CD4-positive, CD25-positive, alpha-beta regulatory T cell (primary cell): ENCODE results near the gene CAPN10. TPM values are rescaled to one million over a fixed set of nuclear protein-coding genes. Genes with fewer than 3 reads are reported as not detected.

Experiments used
- ATAC-seq, 2 donors: fragments of 150-1000 bp; cut with Tn5 transposase; one replicate each; pipeline ENCODE4 v1.10.0; 2021; ENCODE audit warnings: low read depth in 2 of 2, moderate number of reproducible peaks in 2 of 2, moderate library complexity in 1 of 2
- DNase-seq, 3 donors: peaks; one replicate each; pipeline versions ENCODE4 v3.0.0 to v3.0.0-alpha.2; 2012 to 2022; ENCODE audit warnings: mixed read lengths in 1 of 3
- H3K27ac ChIP-seq: one replicate; pipeline ENCODE4 v1.7.0; 2013; ENCODE audit warnings: mild to moderate bottlenecking, low read length; ENCODE audit not compliant: insufficient read depth, poor library complexity, severe bottlenecking
- H3K27me3 ChIP-seq: one replicate; pipeline ENCODE4 v1.7.0; 2013; ENCODE audit warnings: low read length; ENCODE audit not compliant: control insufficient read depth, insufficient read depth
- H3K36me3 ChIP-seq: one replicate; pipeline ENCODE4 v1.7.0; 2013; ENCODE audit warnings: mild to moderate bottlenecking, low read length, moderate library complexity; ENCODE audit not compliant: control insufficient read depth, insufficient read depth
- H3K4me1 ChIP-seq: 2 replicates; pipeline ENCODE4 v1.7.0; 2013; ENCODE audit warnings: mild to moderate bottlenecking, low read length; ENCODE audit not compliant: insufficient read depth, control insufficient read depth, poor library complexity, severe bottlenecking
- H3K4me3 ChIP-seq: one replicate; pipeline ENCODE4 v1.7.0; 2013; ENCODE audit warnings: low read depth, mild to moderate bottlenecking, low read length, moderate library complexity
- H3K9me3 ChIP-seq, 2 experiments: 1 replicate in 1 of 2; 2 replicates in 1 of 2; pipeline ENCODE4 v1.7.0; 2013; ENCODE audit warnings: low read length in 2 of 2, mild to moderate bottlenecking in 1 of 2, moderate library complexity in 1 of 2; ENCODE audit not compliant: control insufficient read depth in 2 of 2
- H3K27ac Mint-ChIP-seq, 3 donors: one replicate each; pipeline ENCODE4 v1.8.0; 2020 to 2022; ENCODE audit warnings: mild to moderate bottlenecking in 3 of 3, mixed read lengths in 3 of 3, moderate library complexity in 2 of 3
- H3K27me3 Mint-ChIP-seq: one replicate; pipeline ENCODE4 v1.8.0; 2022; ENCODE audit warnings: mild to moderate bottlenecking, mixed read lengths
- H3K36me3 Mint-ChIP-seq: one replicate; pipeline ENCODE4 v1.8.0; 2020; ENCODE audit warnings: mixed read lengths
- H3K4me1 Mint-ChIP-seq, 4 donors: one replicate each; pipeline ENCODE4 v1.8.0; 2020 to 2022; ENCODE audit warnings: mixed read lengths in 4 of 4, mild to moderate bottlenecking in 1 of 4
- H3K4me3 Mint-ChIP-seq, 4 donors: one replicate each; pipeline ENCODE4 v1.8.0; 2020 to 2022; ENCODE audit warnings: mild to moderate bottlenecking in 4 of 4, mixed read lengths in 4 of 4, moderate library complexity in 3 of 4
- H3K9me3 Mint-ChIP-seq, 7 donors: one replicate each; pipeline ENCODE4 v1.8.0; 2020 to 2022; ENCODE audit warnings: mixed read lengths in 7 of 7, mild to moderate bottlenecking in 3 of 7, moderate library complexity in 2 of 7
- polyA plus RNA-seq, 4 donors: library from polyadenylated mRNA; unstranded; fragments of 300-500 nt; fragmentation: Illumina TruSeq; gene quantifications; one replicate each; pipeline ENCODE4 v1.2.3, GENCODE V29; 2021
- total RNA-seq: library from RNA; stranded (reverse); gene quantifications from one replicate; pipeline ENCODE4 v1.2.3, GENCODE V29; 2022

CAPN10 gene
- total and polyA plus RNA-seq, 5 donors from 2014 or later: 6.8 to 64.6 (median 7.8) TPM

- Histone ChIP-seq H3K27me3 (no peaks in the 10 kb centered on the region), H3K36me3 (no peaks in the 10 kb centered on the region), H3K4me3 (no peak overlapping the region), H3K27ac (no peak overlapping the region), H3K4me1 (no peaks in the 10 kb centered on the region), H3K9me3 (no peaks in the 10 kb centered on the region)
- peaks cover 0 to 2% (median 0%) of the 10 kb centered on the region in 4 donors for H3K4me1 Mint-ChIP-seq
- no peak overlapping the region for H3K4me3 Mint-ChIP-seq
- no peak overlapping the region for H3K27ac Mint-ChIP-seq
- peaks cover 20% of the 10 kb centered on the region for H3K27me3 Mint-ChIP-seq
- H3K36me3 Mint-ChIP-seq: no peaks in the 10 kb centered on the region
- DNase-seq: peak in 1 of 3 donors; percentile 30
- peaks cover 0 to 1% (median 0%) of the 10 kb centered on the region in 7 donors for H3K9me3 Mint-ChIP-seq
- ATAC-seq: no peak
Observed at GRCh38 chr2:240646176-240646899, 59.8 kb downstream of the CAPN10 start.

GRCh38 chr2:240646900-240647502 is 60.5 kb downstream of the CAPN10 start:
- H3K4me3 Mint-ChIP-seq: no peak overlapping the region

GRCh38 chr2:240647503-240648154 is 61.1 kb downstream of the CAPN10 start:
- H3K27me3 ChIP-seq: peaks cover 3% of the 10 kb centered on the region
- no peak overlapping the region for H3K27ac ChIP-seq
- Mint-ChIP-seq H3K27ac (no peak overlapping the region), H3K4me1 (peaks cover 0 to 2% (median 0%) of the 10 kb centered on the region in 4 donors), H3K9me3 (peaks cover 0 to 1% (median 0%) of the 10 kb centered on the region in 7 donors), H3K27me3 (peaks cover 26% of the 10 kb centered on the region), H3K36me3 (no peaks in the 10 kb centered on the region), H3K4me3 (no peak overlapping the region)
- no peaks in the 10 kb centered on the region for H3K9me3 ChIP-seq
- H3K36me3 ChIP-seq: no peaks in the 10 kb centered on the region
- no peak for ATAC-seq
- no peak for DNase-seq
- no peaks in the 10 kb centered on the region for H3K4me1 ChIP-seq
- no peak overlapping the region for H3K4me3 ChIP-seq

More at GRCh38 chr2:240646900-240647502, 60.5 kb downstream of the CAPN10 start:
- peaks cover 0 to 2% (median 0%) of the 10 kb centered on the region in 4 donors for H3K4me1 Mint-ChIP-seq
- no peak overlapping the region for H3K27ac ChIP-seq
- no peaks in the 10 kb centered on the region for H3K36me3 Mint-ChIP-seq
- no peak for DNase-seq
- H3K27me3 Mint-ChIP-seq: peaks cover 24% of the 10 kb centered on the region
- H3K27ac Mint-ChIP-seq: no peak overlapping the region
- H3K4me1 ChIP-seq: no peaks in the 10 kb centered on the region
- H3K9me3 ChIP-seq: no peaks in the 10 kb centered on the region
- ATAC-seq: no peak
- no peak overlapping the region for H3K4me3 ChIP-seq
- peaks cover 3% of the 10 kb centered on the region for H3K27me3 ChIP-seq
- H3K36me3 ChIP-seq: no peaks in the 10 kb centered on the region
- peaks cover 0 to 1% (median 0%) of the 10 kb centered on the region in 7 donors for H3K9me3 Mint-ChIP-seq

- H3K4me3 Mint-ChIP-seq: no peak overlapping the region
- ATAC-seq (no peak), DNase-seq (no peak)
- Histone ChIP-seq H3K27ac (no peak overlapping the region), H3K4me3 (no peak overlapping the region), H3K27me3 (peaks cover 3% of the 10 kb centered on the region), H3K9me3 (no peaks in the 10 kb centered on the region), H3K4me1 (no peaks in the 10 kb centered on the region), H3K36me3 (no peaks in the 10 kb centered on the region)
- H3K4me1 Mint-ChIP-seq: peaks cover 0 to 2% (median 0%) of the 10 kb centered on the region in 4 donors
- peaks cover 0 to 1% (median 0%) of the 10 kb centered on the region in 7 donors for H3K9me3 Mint-ChIP-seq
- no peaks in the 10 kb centered on the region for H3K36me3 Mint-ChIP-seq
- H3K27me3 Mint-ChIP-seq: peaks cover 31% of the 10 kb centered on the region
- no peak overlapping the region for H3K27ac Mint-ChIP-seq
Observed at GRCh38 chr2:240648155-240648649, 61.7 kb downstream of the CAPN10 start.

Other genes with a start within 250 kb of the CAPN10 start
- 0.91 TPM for gene GPC1, start 151.1 kb upstream of the CAPN10 start, total RNA-seq
- gene GPC1, start 151.1 kb upstream of the CAPN10 start, polyA plus RNA-seq: under 1 TPM; 0.06 to 0.48 (median 0.26) TPM
- gene ANKMY1, start 28.7 kb upstream of the CAPN10 start, total RNA-seq: 37.2 TPM
- gene ANKMY1, start 28.7 kb upstream of the CAPN10 start, polyA plus RNA-seq: 10 to 100 TPM in 1 of 4 donors, 1 to 10 TPM in 3; 3.8 to 11.8 (median 7.6) TPM
- gene DUSP28, start 26.4 kb upstream of the CAPN10 start, total RNA-seq: 8.3 TPM
- gene DUSP28, start 26.4 kb upstream of the CAPN10 start, polyA plus RNA-seq: 10 to 100 TPM; 14.9 to 27.2 (median 18.1) TPM
- 167 TPM for gene RNPEPL1, start 18.2 kb upstream of the CAPN10 start, total RNA-seq
- 10 to 100 TPM; 28.5 to 83.7 (median 52.5) TPM for gene RNPEPL1, start 18.2 kb upstream of the CAPN10 start, polyA plus RNA-seq
- 11.0 TPM for gene GPR35, start 38.7 kb downstream of the CAPN10 start, total RNA-seq
- under 1 TPM; 0.24 to 0.60 (median 0.40) TPM for gene GPR35, start 38.7 kb downstream of the CAPN10 start, polyA plus RNA-seq
- gene AQP12B, start 96.2 kb downstream of the CAPN10 start, total RNA-seq: not detected
- gene AQP12B, start 96.2 kb downstream of the CAPN10 start, polyA plus RNA-seq: not detected
- gene AQP12A, start 105.1 kb downstream of the CAPN10 start, total RNA-seq: not detected
- not detected for gene AQP12A, start 105.1 kb downstream of the CAPN10 start, polyA plus RNA-seq
- not detected for gene KIF1A, start 233.5 kb downstream of the CAPN10 start, total RNA-seq
- not detected for gene KIF1A, start 233.5 kb downstream of the CAPN10 start, polyA plus RNA-seq